ENCODE results near the gene PCBP2. TPM values are rescaled to one million over a fixed set of nuclear protein-coding genes. Genes with fewer than 3 reads are reported as not detected.
A peak's percentile ranks its signal among the peaks of the same experiment; 100 is the strongest.

PCBP2 gene
- total RNA-seq, 4 donors from 2014 or later: 275 to 374 (median 365) TPM

- H3K4me3 ChIP-seq: peak within 1 kb of the TSS; percentile 74 to 82 (median 79)
- DNase-seq (ENCODE audit: extremely low spot score): peak; percentile 94
- intact Hi-C loops (cut with DNase I): no loop called here
- WGBS: under 1% methylated on average over 33 of the region's 51 CpGs
- H3K9me3 ChIP-seq: no peaks in the 10 kb centered on the region
- peaks cover 0 to 13% (median 6%) of the 10 kb centered on the region in 4 donors for H3K36me3 ChIP-seq
- TF ChIP-seq POLR2A (IDR thresholded peaks at IDR 0.05; ENCODE audit: low read depth): no peak
- no peak for TF ChIP-seq EP300 (IDR thresholded peaks at IDR 0.05)
- peak; percentile 32 to 66 for TF ChIP-seq POLR2AphosphoS5 (IDR thresholded peaks at IDR 0.05)
- TF ChIP-seq, protein P1, sequence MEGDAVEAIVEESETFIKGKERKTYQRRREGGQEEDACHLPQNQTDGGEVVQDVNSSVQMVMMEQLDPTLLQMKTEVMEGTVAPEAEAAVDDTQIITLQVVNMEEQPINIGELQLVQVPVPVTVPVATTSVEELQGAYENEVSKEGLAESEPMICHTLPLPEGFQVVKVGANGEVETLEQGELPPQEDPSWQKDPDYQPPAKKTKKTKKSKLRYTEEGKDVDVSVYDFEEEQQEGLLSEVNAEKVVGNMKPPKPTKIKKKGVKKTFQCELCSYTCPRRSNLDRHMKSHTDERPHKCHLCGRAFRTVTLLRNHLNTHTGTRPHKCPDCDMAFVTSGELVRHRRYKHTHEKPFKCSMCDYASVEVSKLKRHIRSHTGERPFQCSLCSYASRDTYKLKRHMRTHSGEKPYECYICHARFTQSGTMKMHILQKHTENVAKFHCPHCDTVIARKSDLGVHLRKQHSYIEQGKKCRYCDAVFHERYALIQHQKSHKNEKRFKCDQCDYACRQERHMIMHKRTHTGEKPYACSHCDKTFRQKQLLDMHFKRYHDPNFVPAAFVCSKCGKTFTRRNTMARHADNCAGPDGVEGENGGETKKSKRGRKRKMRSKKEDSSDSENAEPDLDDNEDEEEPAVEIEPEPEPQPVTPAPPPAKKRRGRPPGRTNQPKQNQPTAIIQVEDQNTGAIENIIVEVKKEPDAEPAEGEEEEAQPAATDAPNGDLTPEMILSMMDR (IDR thresholded peaks at IDR 0.05): no peak
- H3K4me1 ChIP-seq: peaks cover 33 to 75% (median 64%) of the 10 kb centered on the region in 4 donors
- no peaks in the 10 kb centered on the region for H3K27me3 ChIP-seq
- H3K27ac ChIP-seq (replicated peaks in 1 of 4): peak within 1 kb of the TSS; percentile 97 to 99 (median 98)
Observed at GRCh38 chr12:53499266-53500141, 47.6 kb downstream of the PCBP2 start, which contains the start of gene MAP3K12. MAP3K12 (minus strand) TSS chr12:53499458; CDS start chr12:53487391, 12,067 bp downstream.

- H3K36me3 ChIP-seq: peaks cover 0 to 21% (median 11%) of the 10 kb centered on the region in 4 donors
- peak overlapping the region; percentile 74 to 82 (median 79) for H3K4me3 ChIP-seq
- TF ChIP-seq POLR2AphosphoS5 (IDR thresholded peaks at IDR 0.05) (peak; percentile 89 to 99), POLR2A (IDR thresholded peaks at IDR 0.05; ENCODE audit: low read depth) (peak; percentile 96), EP300 (IDR thresholded peaks at IDR 0.05) (no peak)
- WGBS: 3% methylated on average over 16 of the region's 17 CpGs
- peak overlapping the region; percentile 97 to 99 (median 98) for H3K27ac ChIP-seq (replicated peaks in 1 of 4)
- no peaks in the 10 kb centered on the region for H3K9me3 ChIP-seq
- no peaks in the 10 kb centered on the region for H3K27me3 ChIP-seq
- intact Hi-C loops (cut with DNase I): no loop called here
- H3K4me1 ChIP-seq: peaks cover 33 to 82% (median 66%) of the 10 kb centered on the region in 4 donors
- DNase-seq (ENCODE audit: extremely low spot score): no peak
Observed at GRCh38 chr12:53500142-53500775, 48.4 kb downstream of the PCBP2 start.

DNA sequence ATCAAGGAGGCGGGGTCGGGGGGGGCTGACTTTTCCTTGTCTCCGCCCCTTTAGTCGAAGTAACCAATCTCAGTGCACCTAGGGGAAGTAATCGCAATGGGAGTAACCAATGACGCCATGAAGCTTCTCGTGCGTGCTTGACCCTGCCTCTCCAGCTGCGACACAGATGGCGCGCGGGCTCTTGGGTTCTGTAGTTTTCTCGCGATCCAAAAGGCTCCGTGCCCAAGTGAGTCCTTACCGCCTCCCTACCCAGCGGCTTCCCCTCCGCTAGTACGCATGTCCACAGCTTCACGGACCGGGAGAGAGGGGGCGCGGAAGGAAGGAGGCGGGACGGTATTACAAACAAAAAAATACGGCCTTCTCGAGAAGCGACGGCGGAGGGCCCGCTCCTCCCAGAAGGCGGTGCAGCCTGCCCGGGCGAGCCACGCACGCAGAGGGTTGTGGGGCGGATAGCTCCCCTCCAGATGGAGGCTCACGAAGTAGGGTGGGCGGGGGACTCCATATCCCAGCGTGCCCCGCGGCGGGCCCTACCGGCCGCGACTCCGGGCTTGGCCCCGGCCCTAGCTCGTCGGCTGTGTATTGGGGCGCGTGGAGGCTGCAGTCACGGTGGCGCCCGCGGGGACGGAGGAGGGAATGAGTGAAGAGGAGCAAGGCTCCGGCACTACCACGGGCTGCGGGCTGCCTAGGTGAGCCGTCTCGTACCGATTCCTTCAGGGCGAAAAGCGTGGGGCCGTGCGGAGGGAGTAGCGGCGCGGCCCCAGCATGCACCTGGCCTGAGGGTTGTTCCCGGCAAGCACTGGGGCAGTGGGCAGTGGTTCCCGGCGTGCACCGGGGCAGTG, 49.1 kb downstream of the PCBP2 start, which contains the start of gene TARBP2:
Gene TARBP2 (plus strand): TSS at position 508 of the 839 bp plus-strand sequence. CDS start 126 bp downstream, at position 634.
- intact Hi-C loops (cut with DNase I): no loop called here

DNA sequence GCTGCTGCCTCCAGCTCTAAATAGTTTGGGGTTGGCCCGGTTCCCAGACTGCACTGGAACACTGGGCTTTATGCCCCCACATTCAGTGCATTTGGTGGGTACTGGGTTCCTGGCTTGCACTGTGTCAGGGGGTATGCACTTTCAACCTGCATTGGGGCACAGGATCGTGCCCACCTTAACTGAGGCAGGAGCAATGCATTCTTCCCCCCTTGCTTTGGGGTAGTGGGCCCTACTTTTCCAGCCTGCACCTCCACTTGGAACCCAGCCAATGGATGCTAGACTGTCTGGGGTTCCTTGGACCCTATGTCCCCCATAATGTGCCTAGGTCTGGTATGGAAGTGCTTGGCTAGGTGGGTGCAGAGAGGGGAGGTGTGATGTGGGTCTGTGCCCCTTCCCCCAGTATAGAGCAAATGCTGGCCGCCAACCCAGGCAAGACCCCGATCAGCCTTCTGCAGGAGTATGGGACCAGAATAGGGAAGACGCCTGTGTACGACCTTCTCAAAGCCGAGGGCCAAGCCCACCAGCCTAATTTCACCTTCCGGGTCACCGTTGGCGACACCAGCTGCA, 49.8 kb downstream of the PCBP2 start:
- Histone ChIP-seq H3K27me3 (no peaks in the 10 kb centered on the region), H3K4me1 (peaks cover 22 to 73% (median 55%) of the 10 kb centered on the region in 4 donors), H3K9me3 (no peaks in the 10 kb centered on the region), H3K4me3 (peak overlapping the region; percentile 74 to 82 (median 79)), H3K36me3 (peaks cover 0 to 35% (median 25%) of the 10 kb centered on the region in 4 donors), H3K27ac (replicated peaks in 1 of 4) (peak overlapping the region; percentile 97 to 99 (median 98))
- intact Hi-C loops (cut with DNase I): no loop called here
- DNase-seq (ENCODE audit: extremely low spot score): no peak
- WGBS: 80% methylated on average over 9 of the region's 10 CpGs
- TF ChIP-seq POLR2AphosphoS5 (IDR thresholded peaks at IDR 0.05): no peak
- TF ChIP-seq, protein P1 (IDR thresholded peaks at IDR 0.05): no peak
- no peak for TF ChIP-seq POLR2A (IDR thresholded peaks at IDR 0.05; ENCODE audit: low read depth)
- no peak for TF ChIP-seq EP300 (IDR thresholded peaks at IDR 0.05)

More for the DNA sequence above, 49.1 kb downstream of the PCBP2 start, which contains the start of gene TARBP2:
- peaks cover 0 to 28% (median 18%) of the 10 kb centered on the region in 4 donors for H3K36me3 ChIP-seq
- WGBS: 0% methylated on average over 30 of the region's 74 CpGs
- H3K27me3 ChIP-seq: no peaks in the 10 kb centered on the region
- TF ChIP-seq POLR2AphosphoS5 (IDR thresholded peaks at IDR 0.05) (peak; percentile 83 to 85), POLR2A (IDR thresholded peaks at IDR 0.05; ENCODE audit: low read depth) (no peak)
- TF ChIP-seq, protein P1 (IDR thresholded peaks at IDR 0.05): peak in 1 of 3 experiments; percentile 13
- peak within 1 kb of the TSS; percentile 74 to 82 (median 79) for H3K4me3 ChIP-seq
- H3K4me1 ChIP-seq: peaks cover 29 to 79% (median 62%) of the 10 kb centered on the region in 4 donors
- H3K9me3 ChIP-seq: no peaks in the 10 kb centered on the region
- DNase-seq (ENCODE audit: extremely low spot score): peak; percentile 100
- H3K27ac ChIP-seq (replicated peaks in 1 of 4): peak within 1 kb of the TSS; percentile 97 to 99 (median 98)

All from esophagus muscularis mucosa (tissue), 4 donors.